Pancreas (tissue), 10 donors: Measurements from ENCODE around the gene TMEM183A. TPM values are rescaled to one million over a fixed set of nuclear protein-coding genes. Genes with fewer than 3 reads are reported as not detected.
"Not testable (repeated sequence)": the region's sequence is repeated elsewhere in the genome, so short reads cannot be mapped to it uniquely, and the experiment has no call there.

Experiments
- ATAC-seq, 4 donors: fragments of 200-7000 bp; cut with Tn5 transposase; one replicate each; pipeline versions ENCODE4 v1.8.0 to v1.9.1; 2020; ENCODE audit warnings: mild to moderate bottlenecking in 4 of 4, moderate library complexity in 4 of 4
- DNase-seq, 6 donors: peaks; one replicate each; pipeline ENCODE4 v3.0.0-alpha.2; 2020
- FAIRE-seq: peaks from 2 replicates; lab custom pipeline; 2012; peaks lifted over from hg19 to GRCh38; lab: Jason Lieb, UNC
- H3K27ac ChIP-seq, 4 donors: fragments of 200-600 bp; sonication (generic); 1 replicate in 3 of 4; 2 replicates in 1 of 4; pipeline versions ENCODE4 v1.5.0 to v1.8.0; 2020
- H3K27me3 ChIP-seq, 4 donors: fragments of 200-600 bp; one replicate each; pipeline ENCODE4 v1.8.0; 2021
- H3K36me3 ChIP-seq, 3 donors: fragments of 200-600 bp; sonication (generic) in 1 of 3; one replicate each; pipeline versions ENCODE4 v1.5.0 to v1.8.0; 2020 to 2021
- H3K4me1 ChIP-seq, 3 donors: fragments of 200-600 bp; one replicate each; pipeline ENCODE4 v1.8.0; 2021
- H3K4me3 ChIP-seq, 4 donors: fragments of 200-600 bp; sonication (generic) in 2 of 4; one replicate each; pipeline versions ENCODE4 v1.5.0 to v1.8.0; 2020 to 2021
- H3K9me3 ChIP-seq, 4 donors: fragments of 200-600 bp; one replicate each; pipeline ENCODE4 v1.8.0; 2021
- WGBS, 2 donors: extraction: QIAGEN DNeasy Blood & Tissue Kit; methylation state at CpG; one replicate each; pipeline ENCODE4 v1.1.7; 2013; 5-methylcytosine and 5-hydroxymethylcytosine counted together
- intact Hi-C, 3 donors: fragments of 100-400 bp; cut with DNase I; formaldehyde crosslinking; loops; one replicate each; pipeline versions ENCODE4 v1.11.1 to v1.14.2; 2022
- polyA plus RNA-seq, 2 donors: library from polyadenylated mRNA; stranded (reverse); fragments of 200-250 nt; gene quantifications; one replicate each; pipeline ENCODE4 v1.2.3, GENCODE V29; 2013
- total RNA-seq, 6 donors: library from RNA; stranded (reverse); fragmentation: NEBNext Ultra II Directional in 4 of 6; extraction: Animal tissue kit (Norgen Biotek cat#: 25700) in 4 of 6; gene quantifications; one replicate each; pipeline versions ENCODE4 v1.2.1 to v1.2.4, GENCODE V29; 2021 to 2023
- TF ChIP-seq, protein P1 (sequence below), 4 donors: fragments of 200-600 bp; sonication (generic) in 3 of 4; IDR thresholded peaks; one replicate each; pipeline versions ENCODE4 v1.5.0 to v1.8.0; 2021; ENCODE audit warnings: antibody characterized with exemption in 4 of 4
- donor health status: healthy with polysubstance abuse.
- donor health status: DM: no; HTN: no; CAD: no; lungs with moderate emphysema.
- donor health status: DM: no; HTN: no; CAD: no.
- donor health status: control.
- donor health status: control.
- donor health status: Bipolar disorder and iron deficiency.
- donor health status: DM: yes; HTN: yes; CAD: no.
- donor health status: DM: no; HTN: no; CAD: no.
- donor health status: DM: no; HTN: no; CAD: no.
- donor health status: DM: yes; HTN: yes; CAD: no.

TMEM183A gene
- total and polyA plus RNA-seq, 8 donors: 16.6 to 38.7 (median 30.6) TPM

DNA sequence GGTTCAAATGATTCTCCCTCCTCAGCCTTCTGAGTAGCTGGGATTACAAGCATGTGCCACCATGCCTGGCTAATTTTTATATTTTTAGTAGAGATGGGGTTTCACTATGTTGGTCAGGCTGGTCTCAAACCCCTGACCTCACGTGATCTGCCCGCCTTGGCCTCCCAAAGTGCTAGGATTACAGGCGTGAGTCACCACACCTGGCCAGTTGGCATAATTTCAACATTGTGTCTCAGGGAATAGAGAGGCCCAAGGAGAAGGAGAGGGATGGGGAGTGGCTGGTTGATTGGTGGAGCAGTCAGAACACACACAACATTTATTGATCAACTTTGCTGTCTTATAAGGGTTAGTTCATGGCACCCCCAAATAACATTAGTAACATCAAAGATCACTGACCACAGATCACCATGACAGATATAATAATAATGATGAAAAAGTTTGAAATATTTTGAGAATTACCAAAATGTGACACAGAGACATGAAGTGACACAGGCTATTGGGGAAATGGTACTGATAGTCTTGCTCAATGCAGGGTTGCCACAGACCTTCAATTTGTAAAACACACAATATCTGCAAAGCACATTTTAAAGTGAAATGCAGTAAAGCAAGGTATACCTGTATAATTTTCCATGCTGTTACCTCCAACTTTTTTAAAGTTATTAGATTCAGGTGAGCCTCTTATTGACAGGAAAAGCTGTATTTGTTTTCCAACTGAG, 24.3 kb upstream of the TMEM183A start:
- no peaks in the 10 kb centered on the region for H3K4me1 ChIP-seq
- no peaks in the 10 kb centered on the region for H3K9me3 ChIP-seq
- WGBS, 2 donors: 61 to 68% methylated on average over 3 of the region's 3 CpGs
- FAIRE-seq: no peak
- no peak overlapping the region for H3K4me3 ChIP-seq
- H3K27ac ChIP-seq: no peak overlapping the region
- no peak for ATAC-seq
- TF ChIP-seq, protein P1, sequence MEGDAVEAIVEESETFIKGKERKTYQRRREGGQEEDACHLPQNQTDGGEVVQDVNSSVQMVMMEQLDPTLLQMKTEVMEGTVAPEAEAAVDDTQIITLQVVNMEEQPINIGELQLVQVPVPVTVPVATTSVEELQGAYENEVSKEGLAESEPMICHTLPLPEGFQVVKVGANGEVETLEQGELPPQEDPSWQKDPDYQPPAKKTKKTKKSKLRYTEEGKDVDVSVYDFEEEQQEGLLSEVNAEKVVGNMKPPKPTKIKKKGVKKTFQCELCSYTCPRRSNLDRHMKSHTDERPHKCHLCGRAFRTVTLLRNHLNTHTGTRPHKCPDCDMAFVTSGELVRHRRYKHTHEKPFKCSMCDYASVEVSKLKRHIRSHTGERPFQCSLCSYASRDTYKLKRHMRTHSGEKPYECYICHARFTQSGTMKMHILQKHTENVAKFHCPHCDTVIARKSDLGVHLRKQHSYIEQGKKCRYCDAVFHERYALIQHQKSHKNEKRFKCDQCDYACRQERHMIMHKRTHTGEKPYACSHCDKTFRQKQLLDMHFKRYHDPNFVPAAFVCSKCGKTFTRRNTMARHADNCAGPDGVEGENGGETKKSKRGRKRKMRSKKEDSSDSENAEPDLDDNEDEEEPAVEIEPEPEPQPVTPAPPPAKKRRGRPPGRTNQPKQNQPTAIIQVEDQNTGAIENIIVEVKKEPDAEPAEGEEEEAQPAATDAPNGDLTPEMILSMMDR (IDR thresholded peaks at IDR 0.05): no peak
- intact Hi-C loops: no loop called here
- H3K36me3 ChIP-seq: no peaks in the 10 kb centered on the region
- no peak for DNase-seq
- H3K27me3 ChIP-seq: no peaks in the 10 kb centered on the region

DNA sequence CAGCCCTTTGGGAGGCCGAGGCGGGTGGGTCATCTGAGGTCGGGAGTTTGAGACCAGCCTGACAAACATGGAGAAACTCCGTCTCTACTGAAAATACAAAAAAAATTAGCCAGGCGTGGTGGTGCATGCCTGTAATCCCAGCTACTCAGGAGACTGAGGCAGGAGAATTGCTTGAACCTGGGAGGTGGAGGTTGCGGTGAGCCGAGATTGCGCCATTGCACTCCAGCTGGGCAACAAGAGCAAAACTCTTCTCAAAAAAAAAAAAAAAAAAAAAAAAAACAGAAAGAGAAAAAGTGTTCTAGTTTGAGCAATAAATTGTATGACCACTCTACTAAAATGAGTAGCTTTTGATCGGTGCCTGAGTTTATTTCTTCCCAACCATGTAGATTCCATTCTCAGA, 21.1 kb upstream of the TMEM183A start:
- intact Hi-C loops, H3K4me3 ChIP-seq, H3K9me3 ChIP-seq, DNase-seq, ATAC-seq, H3K4me1 ChIP-seq, H3K27ac ChIP-seq, H3K27me3 ChIP-seq, FAIRE-seq, H3K36me3 ChIP-seq: not testable (repeated sequence)
- 63 to 77% methylated on average over 9 of the region's 9 CpGs for WGBS, 2 donors

DNA sequence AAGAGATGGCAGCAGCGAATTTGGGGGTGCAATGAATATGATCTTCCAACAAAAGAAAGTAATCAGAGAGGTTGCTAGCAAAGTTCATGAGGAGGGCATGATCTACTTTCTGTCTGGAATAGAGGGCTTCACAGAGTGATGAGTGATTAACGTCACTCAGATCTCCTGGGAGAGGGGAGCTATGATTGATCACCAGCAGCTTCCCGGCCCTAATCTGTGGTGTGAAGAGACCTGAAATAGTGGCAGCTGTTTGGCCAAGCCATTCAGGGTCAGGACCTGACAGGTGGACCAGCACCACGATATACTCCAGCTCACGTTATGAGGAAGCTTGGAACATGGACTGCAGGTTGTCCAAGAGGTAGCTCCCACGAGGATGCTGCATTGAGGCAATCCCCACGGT, 19.9 kb upstream of the TMEM183A start:
- H3K4me3 ChIP-seq: no peak overlapping the region
- TF ChIP-seq, protein P1 (IDR thresholded peaks at IDR 0.05): no peak
- no peak overlapping the region for H3K27ac ChIP-seq
- ATAC-seq: no peak
- no peak for DNase-seq
- no peaks in the 10 kb centered on the region for H3K27me3 ChIP-seq
- FAIRE-seq: no peak
- intact Hi-C loops: no loop called here
- WGBS, 2 donors: 54 to 61% methylated on average over 7 of the region's 7 CpGs
- no peaks in the 10 kb centered on the region for H3K9me3 ChIP-seq
- H3K36me3 ChIP-seq: no peaks in the 10 kb centered on the region
- no peaks in the 10 kb centered on the region for H3K4me1 ChIP-seq

DNA sequence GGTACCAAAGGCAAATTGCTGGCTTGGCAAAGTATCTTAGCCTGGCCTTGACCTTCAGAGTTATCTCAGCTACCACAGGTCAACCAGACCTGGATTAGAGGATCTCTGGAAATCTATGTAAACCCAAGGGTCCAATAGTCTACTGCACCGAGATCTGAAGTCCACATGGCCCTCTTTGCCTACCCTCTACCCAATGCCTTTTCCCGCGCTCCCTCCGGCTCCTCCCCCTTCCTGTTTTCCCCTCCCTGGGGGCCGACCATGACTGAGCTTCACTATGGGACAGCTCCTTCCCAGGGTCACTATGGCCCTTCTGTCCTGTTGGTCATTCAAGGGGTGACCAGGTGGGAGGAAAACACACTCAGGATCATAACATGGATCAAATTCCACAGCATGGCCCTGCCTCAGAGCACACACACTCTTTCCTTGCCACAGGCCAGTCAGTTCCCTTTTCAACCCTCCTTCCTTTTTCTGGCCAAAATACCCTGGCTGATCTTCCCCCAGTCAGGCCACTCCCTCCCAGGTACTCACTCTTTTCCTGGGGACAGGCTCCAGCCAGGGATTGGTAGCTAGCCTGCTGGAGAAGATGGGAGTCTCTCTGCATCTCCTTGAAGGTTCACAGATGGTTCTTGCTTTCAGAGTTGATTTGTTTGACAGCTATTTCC, 19.1 kb upstream of the TMEM183A start:
- 67 to 70% methylated on average over 5 of the region's 5 CpGs for WGBS, 2 donors
- DNase-seq (no peak), FAIRE-seq (no peak), ATAC-seq (no peak)
- no peaks in the 10 kb centered on the region for H3K36me3 ChIP-seq
- no peaks in the 10 kb centered on the region for H3K9me3 ChIP-seq
- no peak overlapping the region for H3K27ac ChIP-seq
- H3K27me3 ChIP-seq: no peaks in the 10 kb centered on the region
- H3K4me3 ChIP-seq: no peak overlapping the region
- H3K4me1 ChIP-seq: no peaks in the 10 kb centered on the region
- intact Hi-C loops: no loop called here
- TF ChIP-seq, protein P1 (IDR thresholded peaks at IDR 0.05): no peak

GRCh38 chr1:202989879-202990278, 17.3 kb upstream of the TMEM183A start:
- no peak for FAIRE-seq
- Histone ChIP-seq H3K9me3 (no peaks in the 10 kb centered on the region), H3K27ac (no peak overlapping the region), H3K4me3 (no peak overlapping the region), H3K36me3 (no peaks in the 10 kb centered on the region), H3K27me3 (peaks cover 0 to 3% (median 0%) of the 10 kb centered on the region in 4 donors), H3K4me1 (no peaks in the 10 kb centered on the region)
- DNase-seq: no peak
- ATAC-seq: no peak
- intact Hi-C loops: no loop called here
- 84% methylated on average over 2 of the region's 2 CpGs for WGBS, 2 donors
- TF ChIP-seq, protein P1 (IDR thresholded peaks at IDR 0.05): no peak
